Small intestine (tissue), 7 donors: Measurements from ENCODE around the gene CTAGE1. TPM values are rescaled to one million over a fixed set of nuclear protein-coding genes. Genes with fewer than 3 reads are reported as not detected.

Experiments
- DNase-seq, 2 donors: peaks; one replicate each; pipeline versions ENCODE4 v3.0.0 to v3.0.0-alpha.2; 2013
- FAIRE-seq: peaks from 2 replicates; lab custom pipeline; 2012; peaks lifted over from hg19 to GRCh38; lab: Jason Lieb, UNC
- H3K27ac ChIP-seq, 3 donors: one replicate each; pipeline ENCODE4 v1.5.1; 2013; ENCODE audit warnings: low read length in 2 of 3, mild to moderate bottlenecking in 2 of 3, control low read depth in 1 of 3, inconsistent platforms in 1 of 3, low read depth in 1 of 3, moderate library complexity in 1 of 3
- H3K27me3 ChIP-seq, 3 donors: one replicate each; pipeline ENCODE4 v1.6.1; 2013; ENCODE audit warnings: low read length in 3 of 3, inconsistent platforms in 1 of 3; ENCODE audit not compliant: control insufficient read depth in 3 of 3, insufficient read depth in 3 of 3
- H3K36me3 ChIP-seq, 3 donors: one replicate each; pipeline ENCODE4 v1.6.1; 2013; ENCODE audit warnings: low read length in 3 of 3, inconsistent platforms in 1 of 3, low read depth in 1 of 3, mild to moderate bottlenecking in 1 of 3, moderate library complexity in 1 of 3; ENCODE audit not compliant: control insufficient read depth in 3 of 3, insufficient read depth in 2 of 3
- H3K4me1 ChIP-seq, 3 donors: one replicate each; pipeline ENCODE4 v1.6.1; 2013; ENCODE audit warnings: low read length in 2 of 3, inconsistent platforms in 1 of 3, low read depth in 1 of 3, mild to moderate bottlenecking in 1 of 3, moderate library complexity in 1 of 3; ENCODE audit not compliant: control insufficient read depth in 3 of 3, insufficient read depth in 2 of 3
- H3K4me3 ChIP-seq, 3 donors: one replicate each; pipeline ENCODE4 v1.5.1; 2013; ENCODE audit warnings: low read length in 3 of 3, control low read depth in 1 of 3, inconsistent platforms in 1 of 3, low read depth in 1 of 3, mild to moderate bottlenecking in 1 of 3, moderate library complexity in 1 of 3
- H3K9me3 ChIP-seq, 2 donors: one replicate each; pipeline ENCODE4 v1.6.1; 2013; ENCODE audit warnings: low read depth in 1 of 2, low read length in 1 of 2; ENCODE audit not compliant: control insufficient read depth in 2 of 2, insufficient read depth in 1 of 2
- WGBS, 3 donors: extraction: QIAGEN DNeasy Blood & Tissue Kit; methylation state at CpG; one replicate each; pipeline ENCODE4 v1.1.7; 2013; 5-methylcytosine and 5-hydroxymethylcytosine counted together
- polyA plus RNA-seq, 4 donors: library from polyadenylated mRNA; stranded (reverse) in 3 of 4; unstranded in 1 of 4; fragments of 200-250 nt in 3 of 4; fragments of 120-200 nt in 1 of 4; gene quantifications; one replicate each; pipeline versions ENCODE4 v1.2.1 to v1.2.3, GENCODE V29; 2013
- donor health status: healthy with polysubstance abuse.
- donor health status: control.
- donor health status: control.
- donor health status: Bipolar disorder and iron deficiency.
- donor health status: healthy.

CTAGE1 gene
- polyA plus RNA-seq, 4 donors: 0.10 TPM; not detected in 3

DNA sequence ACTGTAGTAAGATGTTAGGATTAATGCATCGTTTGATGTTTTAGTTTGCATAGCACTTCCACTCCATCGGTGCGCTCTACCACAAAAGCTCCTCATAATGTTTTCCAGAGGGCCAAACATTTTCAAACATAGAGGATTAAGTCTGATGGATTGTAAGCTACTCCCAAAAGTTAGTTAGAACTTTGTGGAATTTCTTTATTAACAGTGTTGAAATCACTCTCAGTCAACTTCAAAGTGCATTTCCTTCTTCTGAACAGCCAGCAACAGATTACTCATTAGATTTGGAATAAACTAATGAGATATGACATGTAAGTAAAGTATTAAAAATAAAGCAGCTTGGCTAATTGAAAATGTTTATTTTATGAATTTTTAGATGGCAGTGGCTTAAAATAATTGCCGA is 30.1 kb upstream of the CTAGE1 start:
- Histone ChIP-seq H3K4me1 (peaks cover 0 to 12% (median 0%) of the 10 kb centered on the region in 3 donors), H3K27ac (no peak overlapping the region), H3K27me3 (no peaks in the 10 kb centered on the region), H3K4me3 (no peak overlapping the region), H3K9me3 (peaks cover 0 to 8% of the 10 kb centered on the region in 2 donors), H3K36me3 (no peaks in the 10 kb centered on the region)
- 57 to 93% (median 90%) methylated on average over 4 of the region's 4 CpGs for WGBS, 3 donors
- no peak for DNase-seq
- FAIRE-seq: no peak

DNA sequence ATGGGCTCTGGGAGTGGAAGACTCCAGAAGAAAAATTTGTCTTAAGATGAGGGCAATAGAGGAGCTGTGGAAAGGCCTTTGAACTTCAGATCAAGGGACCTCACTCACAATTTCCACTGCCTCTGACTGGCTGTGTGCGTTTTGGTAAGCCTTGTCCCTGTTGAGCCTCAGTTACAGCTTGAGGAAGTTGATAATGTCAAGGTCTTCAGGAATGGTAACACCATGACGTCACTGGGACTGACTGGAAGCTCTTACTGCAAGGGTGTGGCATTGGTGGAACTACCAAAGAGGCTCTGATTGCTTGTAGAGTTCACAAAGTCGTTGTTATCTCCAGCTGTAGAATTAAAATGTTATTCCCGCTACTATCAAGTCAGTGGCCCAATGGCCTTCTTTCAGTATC is 29.2 kb upstream of the CTAGE1 start:
- Histone ChIP-seq H3K27ac (no peak overlapping the region), H3K4me1 (peaks cover 0 to 4% (median 0%) of the 10 kb centered on the region in 3 donors), H3K27me3 (no peaks in the 10 kb centered on the region), H3K4me3 (no peak overlapping the region), H3K36me3 (no peaks in the 10 kb centered on the region), H3K9me3 (peaks cover 0 to 7% of the 10 kb centered on the region in 2 donors)
- WGBS, 3 donors: 16 to 61% (median 29%) methylated on average over 4 of the region's 4 CpGs
- no peak for FAIRE-seq
- DNase-seq: peak in 1 of 2 donors; percentile 79

DNA sequence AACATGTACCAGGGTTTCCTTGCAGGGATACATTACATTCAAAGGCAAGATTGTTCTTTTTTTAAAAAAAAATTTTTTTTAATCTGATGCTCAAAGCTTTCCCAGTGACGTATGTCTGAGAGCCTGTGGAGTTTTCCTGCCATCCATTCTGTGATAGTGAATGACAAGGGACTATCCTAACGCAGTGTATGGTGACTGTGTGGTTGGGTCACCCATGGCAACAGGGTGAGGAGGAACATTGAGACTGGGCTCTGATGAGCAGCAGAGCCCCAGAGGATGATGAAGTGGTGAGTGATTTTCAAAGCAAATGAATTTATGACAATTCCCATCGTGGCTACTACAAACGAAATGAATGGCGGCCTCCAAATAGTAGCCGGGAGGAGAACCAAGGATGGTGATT is 28.6 kb upstream of the CTAGE1 start:
- Histone ChIP-seq H3K4me1 (peaks cover 0 to 4% (median 0%) of the 10 kb centered on the region in 3 donors), H3K27me3 (no peaks in the 10 kb centered on the region), H3K9me3 (peaks cover 0 to 3% of the 10 kb centered on the region in 2 donors), H3K27ac (no peak overlapping the region), H3K36me3 (no peaks in the 10 kb centered on the region), H3K4me3 (no peak overlapping the region)
- DNase-seq (no peak), FAIRE-seq (no peak)
- WGBS, 3 donors: 90 to 91% (median 91%) methylated on average over 6 of the region's 6 CpGs

DNA sequence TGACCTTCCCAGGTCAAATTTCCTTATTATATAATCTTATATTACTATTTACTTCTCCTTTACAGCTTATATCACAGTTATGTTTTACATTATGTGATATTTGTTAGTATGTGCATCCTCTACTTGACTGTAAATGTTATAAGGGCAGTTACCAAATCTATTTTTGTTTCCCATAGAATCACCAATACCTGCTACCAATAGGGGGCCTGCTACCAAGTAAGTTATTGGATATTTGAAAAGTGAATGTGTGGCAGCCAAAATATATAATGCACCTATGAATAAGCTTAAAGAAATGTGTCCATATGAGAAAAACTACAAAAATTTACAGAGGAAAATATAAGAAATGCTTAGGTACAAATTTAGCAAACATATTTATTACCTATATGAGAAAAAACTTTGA is 23.9 kb upstream of the CTAGE1 start:
- DNase-seq (no peak), FAIRE-seq (no peak)
- Histone ChIP-seq H3K36me3 (no peaks in the 10 kb centered on the region), H3K9me3 (no peaks in the 10 kb centered on the region), H3K27me3 (no peaks in the 10 kb centered on the region), H3K4me3 (no peak overlapping the region), H3K4me1 (no peaks in the 10 kb centered on the region), H3K27ac (no peak overlapping the region)

DNA sequence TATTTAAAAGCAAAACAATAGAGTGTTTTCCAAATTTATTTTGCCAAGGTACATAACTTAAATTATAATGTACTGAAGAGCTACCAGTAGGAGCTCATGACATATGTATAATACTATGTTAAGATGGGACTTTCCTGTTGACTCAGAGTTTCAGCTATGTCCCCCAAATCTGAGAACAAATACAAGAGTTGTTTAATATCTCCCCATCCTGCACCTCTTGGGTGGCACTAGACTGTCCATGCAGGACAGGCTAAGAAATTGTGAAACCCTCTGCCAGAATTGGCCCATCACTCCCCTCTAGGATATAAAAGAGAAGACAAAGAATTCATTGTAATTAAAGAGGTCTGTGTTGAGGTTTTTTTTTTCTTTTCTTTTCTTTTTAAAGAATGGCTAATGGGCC is 21.7 kb upstream of the CTAGE1 start:
- Histone ChIP-seq H3K4me1 (peaks cover 0 to 15% (median 0%) of the 10 kb centered on the region in 3 donors), H3K27me3 (no peaks in the 10 kb centered on the region), H3K27ac (no peak overlapping the region), H3K36me3 (no peaks in the 10 kb centered on the region), H3K4me3 (no peak overlapping the region), H3K9me3 (no peaks in the 10 kb centered on the region)
- DNase-seq: no peak
- no peak for FAIRE-seq

DNA sequence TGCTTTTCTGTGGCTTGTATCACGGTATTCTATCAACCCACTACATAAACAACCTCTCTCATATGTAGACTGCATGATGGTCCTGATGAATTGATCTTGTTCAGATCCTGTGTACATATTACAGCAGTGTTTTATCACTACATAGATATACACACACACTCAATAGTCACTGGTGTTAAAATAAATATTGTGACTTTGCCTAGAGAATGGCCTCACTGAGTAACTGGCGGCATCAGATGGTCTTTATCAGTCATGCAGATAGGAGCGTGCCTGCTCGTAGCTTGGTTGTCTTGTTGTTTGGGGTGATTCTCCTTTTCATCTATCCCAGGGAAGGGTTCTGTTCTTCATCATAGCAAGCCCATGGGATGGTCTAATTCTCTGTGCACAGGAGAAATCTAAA is 18.4 kb upstream of the CTAGE1 start:
- Histone ChIP-seq H3K36me3 (no peaks in the 10 kb centered on the region), H3K4me1 (peaks cover 0 to 37% (median 3%) of the 10 kb centered on the region in 3 donors), H3K27ac (peak overlapping the region in 1 of 3 donors; percentile 31), H3K4me3 (no peak overlapping the region), H3K27me3 (no peaks in the 10 kb centered on the region), H3K9me3 (no peaks in the 10 kb centered on the region)
- 61 to 76% (median 64%) methylated on average over 4 of the region's 4 CpGs for WGBS, 3 donors
- DNase-seq (no peak), FAIRE-seq (no peak)

DNA sequence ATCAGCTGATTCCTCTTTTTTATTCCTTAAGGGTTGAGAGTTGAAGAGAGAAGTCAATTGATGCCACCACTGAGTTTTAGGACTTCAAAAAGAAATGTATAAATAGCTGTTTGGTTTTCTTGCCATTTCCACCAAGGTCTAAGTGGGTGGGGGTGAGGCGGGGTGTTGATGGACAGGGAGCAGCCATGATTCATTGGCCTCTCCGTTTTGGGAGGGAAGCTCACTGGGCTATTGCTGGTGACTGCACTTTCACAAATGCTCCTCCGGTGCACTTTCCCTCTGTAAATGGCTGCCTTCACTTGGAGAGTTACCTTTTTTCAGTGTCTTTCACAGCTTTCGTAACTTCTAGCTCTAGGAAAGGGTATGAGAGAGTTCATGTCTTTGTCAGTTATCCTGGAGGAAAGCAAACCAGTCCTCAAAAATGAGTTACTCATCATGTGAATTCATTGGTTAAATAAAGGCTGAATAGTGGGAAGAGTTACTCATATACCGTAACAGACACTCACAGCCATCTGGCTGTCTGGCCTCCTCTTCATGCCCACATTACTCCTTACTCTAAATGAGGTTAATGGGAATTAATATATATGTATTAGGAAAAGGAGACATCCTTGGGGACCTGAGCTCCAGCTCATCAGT is 17.4 kb upstream of the CTAGE1 start:
- FAIRE-seq (no peak), DNase-seq (no peak)
- no peaks in the 10 kb centered on the region for H3K27me3 ChIP-seq
- H3K27ac ChIP-seq: no peak overlapping the region
- H3K36me3 ChIP-seq: no peaks in the 10 kb centered on the region
- WGBS, 3 donors: 63 to 90% (median 84%) methylated on average over 5 of the region's 5 CpGs
- no peaks in the 10 kb centered on the region for H3K9me3 ChIP-seq
- H3K4me3 ChIP-seq: no peak overlapping the region
- peaks cover 0 to 41% (median 6%) of the 10 kb centered on the region in 3 donors for H3K4me1 ChIP-seq

DNA sequence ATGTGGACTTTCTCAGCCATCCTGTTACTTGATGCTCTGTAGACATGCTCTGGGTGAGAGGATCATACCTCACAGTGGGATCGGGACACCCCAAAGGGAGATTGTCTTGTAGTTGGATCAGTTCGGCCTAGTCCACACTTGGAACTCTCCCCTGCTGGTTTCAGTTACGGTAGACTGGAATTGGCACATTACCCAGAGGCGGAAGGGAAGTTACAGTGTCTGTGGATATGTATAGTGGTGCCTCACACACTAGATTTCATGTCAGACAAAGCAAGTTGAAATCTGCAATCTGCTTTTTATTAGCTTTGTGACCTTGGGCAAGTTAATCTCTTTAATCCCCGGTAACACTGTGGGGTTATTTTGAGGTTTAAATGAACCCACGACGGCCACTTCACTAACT is 16.2 kb upstream of the CTAGE1 start:
- DNase-seq: peak in 1 of 2 donors; percentile 78

DNA sequence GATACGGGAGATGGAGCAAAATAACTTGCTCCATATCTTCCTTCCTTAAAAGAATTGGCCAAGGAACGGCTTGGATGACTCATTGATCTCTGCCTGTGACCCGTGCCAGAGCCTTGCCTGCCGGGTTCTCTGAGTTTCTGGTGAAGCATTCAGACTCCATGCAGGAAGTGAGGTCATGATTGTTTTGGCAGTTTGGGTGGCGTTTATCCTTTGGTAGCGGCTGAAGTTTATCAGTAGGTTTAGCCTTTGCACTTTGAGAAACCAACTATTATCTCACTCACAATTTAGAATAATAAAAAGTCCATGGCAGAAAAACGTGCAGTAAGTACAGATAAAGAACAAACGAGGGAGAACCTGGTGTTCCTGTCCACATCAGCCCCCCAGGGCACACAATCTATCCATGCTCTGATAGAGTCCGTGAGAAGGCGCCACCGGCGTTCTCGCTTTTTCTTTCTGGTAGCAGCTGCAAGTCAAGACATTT is 15.0 kb upstream of the CTAGE1 start:
- Histone ChIP-seq H3K36me3 (no peaks in the 10 kb centered on the region), H3K27me3 (no peaks in the 10 kb centered on the region), H3K4me1 (peaks cover 0 to 62% (median 8%) of the 10 kb centered on the region in 3 donors), H3K4me3 (no peak overlapping the region), H3K9me3 (no peaks in the 10 kb centered on the region), H3K27ac (peak overlapping the region; percentile 71 to 89 (median 72))
- WGBS, 3 donors: 14 to 48% (median 31%) methylated on average over 13 of the region's 13 CpGs
- peak; percentile 89 to 99 for DNase-seq
- FAIRE-seq: peak; percentile 65

More for the DNA sequence above, 16.2 kb upstream of the CTAGE1 start:
- Histone ChIP-seq H3K4me1 (peaks cover 0 to 50% (median 8%) of the 10 kb centered on the region in 3 donors), H3K4me3 (no peak overlapping the region), H3K9me3 (no peaks in the 10 kb centered on the region), H3K27ac (peak overlapping the region; percentile 34 to 66 (median 52)), H3K36me3 (no peaks in the 10 kb centered on the region), H3K27me3 (no peaks in the 10 kb centered on the region)
- 19 to 58% (median 36%) methylated on average over 7 of the region's 7 CpGs for WGBS, 3 donors
- FAIRE-seq: no peak
